Measurements from ENCODE around the gene NDUFS6. TPM values are rescaled to one million over a fixed set of nuclear protein-coding genes. Genes with fewer than 3 reads are reported as not detected.

The NDUFS6 gene
- total and polyA plus RNA-seq, 2 of the 4 experiments (the other 2 are of a cell fraction): 10.4 to 69.0 TPM

DNA sequence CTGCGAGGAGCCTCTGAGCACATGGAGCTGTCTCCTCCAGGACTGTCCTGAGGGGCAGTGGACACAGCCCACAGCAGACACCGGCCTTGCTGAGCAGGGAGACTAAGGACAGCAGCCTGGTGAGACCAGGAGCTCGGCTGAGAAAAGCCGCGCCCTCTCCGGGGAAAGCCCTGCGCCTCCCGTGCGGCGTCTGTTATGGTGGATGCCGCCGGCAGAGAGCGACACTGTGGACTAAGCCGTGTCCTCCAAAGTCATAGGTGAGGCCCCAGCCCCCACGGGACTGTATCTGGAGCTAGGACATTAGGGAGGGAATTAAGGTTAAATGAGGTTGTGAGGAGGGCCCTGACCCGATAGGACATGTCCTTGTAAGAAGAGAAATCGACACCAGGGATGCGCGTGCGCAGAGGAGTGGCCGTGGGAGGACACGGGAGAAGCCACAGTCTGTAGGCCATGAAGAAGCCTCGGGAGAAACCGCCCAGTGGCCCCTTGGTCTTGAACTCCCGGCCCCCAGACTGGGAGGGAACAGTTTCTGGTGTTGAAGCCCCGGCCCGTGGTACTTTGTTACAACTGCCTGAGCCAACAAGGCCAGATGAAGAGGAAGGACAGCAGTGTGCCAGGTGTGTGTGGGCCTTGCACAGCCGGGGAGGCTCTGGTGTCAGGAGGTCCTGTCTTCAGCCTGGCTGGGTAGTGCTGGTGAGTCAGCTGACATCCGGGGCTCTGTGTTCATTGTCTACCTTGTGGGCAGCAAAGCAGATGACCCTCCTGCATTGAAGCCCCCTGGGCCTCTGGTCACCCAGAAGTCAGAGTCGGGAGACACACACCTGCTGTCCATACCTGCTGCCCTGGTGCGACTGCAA is 23.7 kb upstream of the NDUFS6 start (continued):
- no peak for TF ChIP-seq MXI1 (IDR thresholded peaks at IDR 0.05; ENCODE audit: borderline replicate concordance, low read depth, low read length)

DNA sequence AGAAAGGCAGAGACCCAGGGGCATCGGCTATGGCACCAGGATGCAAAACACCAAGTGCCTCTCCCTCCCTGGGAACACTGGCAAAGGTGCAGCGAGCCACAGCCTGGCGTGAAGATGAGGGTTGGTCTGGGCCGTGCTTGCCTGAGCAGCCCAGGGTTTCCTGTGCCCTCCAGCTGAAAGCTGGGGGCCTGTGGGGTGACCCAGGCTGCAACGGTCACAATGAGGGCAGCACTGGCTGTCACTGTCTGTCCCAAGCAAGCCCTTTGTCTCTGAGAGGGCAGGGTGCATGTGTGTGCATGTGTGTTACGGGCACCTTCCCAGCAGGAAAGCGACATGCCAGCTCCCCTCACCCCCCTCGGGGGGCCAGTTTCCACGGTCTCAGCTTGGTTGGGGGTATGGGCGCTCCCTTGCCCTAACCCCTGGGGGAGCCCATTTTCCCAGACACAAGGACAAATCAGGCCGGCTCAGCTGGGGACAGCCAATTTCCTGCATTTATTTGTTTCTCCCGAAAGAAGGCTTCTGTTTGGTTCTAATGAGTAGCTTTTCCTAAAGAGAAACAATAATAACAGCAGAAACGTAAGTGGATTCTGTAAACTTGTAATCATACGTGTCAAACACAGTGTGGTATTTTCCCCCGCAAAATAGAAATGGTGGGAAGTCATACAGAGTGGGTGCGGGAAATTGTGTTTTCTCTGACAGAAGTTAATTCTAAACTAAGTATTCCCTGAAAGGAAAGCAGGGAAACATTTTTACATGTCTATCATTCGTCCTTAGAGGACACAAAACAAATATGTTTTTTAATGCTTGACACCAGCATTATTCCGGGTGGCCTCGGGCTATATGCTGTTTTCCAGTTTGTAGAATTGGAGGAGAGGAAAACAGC is 22.8 kb upstream of the NDUFS6 start:
- no peak overlapping the region for H2AFZ ChIP-seq (replicated peaks; ENCODE audit: low read length, poor library complexity)
- WGBS, 2 experiments (ENCODE audit: extremely low coverage in 2 of 2, insufficient read length in 1 of 2): 96% methylated on average over 4 of the region's 19 CpGs; no CpG with 5 or more reads in 1 of the 2 experiments
- no peak overlapping the region for H2AK9ac ChIP-seq (replicated peaks; ENCODE audit: low read depth, low read length, poor library complexity)
- H3K36me3 ChIP-seq (ENCODE audit: control insufficient read depth, insufficient read depth, low read length): no peaks in the 10 kb centered on the region
- H3K4me2 ChIP-seq (ENCODE audit: low read depth, low read length): no peak overlapping the region
- H3K14ac ChIP-seq (replicated peaks; ENCODE audit: low read depth, low read length): no peak overlapping the region
- intact Hi-C loops (cut with micrococcal nuclease) (no loop called here), dilution Hi-C loops (cut with HindIII; ENCODE audit: low sequenced_read_pairs, unreplicated experiment) (no loop called here), in situ Hi-C loops (cut with MboI; ENCODE audit: low sequenced_read_pairs) (loop anchor here (25.0 kb wide), 1 partner anchor 816 kb away; no protein-coding TSS in a partner anchor)
- no peak overlapping the region for H3K27ac ChIP-seq (ENCODE audit: insufficient read depth, low read length)
- no peak overlapping the region for H3K23ac ChIP-seq (ENCODE audit: low read depth, low read length)
- H4K91ac ChIP-seq (ENCODE audit: insufficient read depth, low read depth, low read length): no peak overlapping the region
- no peak overlapping the region for H2AK5ac ChIP-seq (ENCODE audit: low read depth, low read length)
- H3K4me1 ChIP-seq (ENCODE audit: control insufficient read depth, insufficient read depth, low read length): no peaks in the 10 kb centered on the region
- ChIA-PET POLR2A (ENCODE audit: unreplicated experiment) (no interaction called here), CTCF (no interaction called here)
- DNase-seq (no peak), ATAC-seq (ENCODE audit: low read depth) (no peak)
- no peak overlapping the region for H3K9ac ChIP-seq (ENCODE audit: low read depth, low read length)
- BruUV-seq (replicated peaks): no TSS peak
- no peak overlapping the region for H2BK15ac ChIP-seq (ENCODE audit: low read depth, low read length)
- no peak overlapping the region for H2BK120ac ChIP-seq (ENCODE audit: low read depth, low read length)
- peaks cover 2% of the 10 kb centered on the region; the same call in 1 of the 2 replicates for H3K9me1 ChIP-seq (ENCODE audit: insufficient read depth, low read length)
- H3K27me3 ChIP-seq (ENCODE audit: control insufficient read depth, insufficient read depth, low read length): no peaks in the 10 kb centered on the region
- no peak overlapping the region for H4K8ac ChIP-seq (ENCODE audit: low read depth in 2 of 2, low read length in 2 of 2)
- no peak overlapping the region for H3K56ac ChIP-seq (ENCODE audit: extremely low read depth, insufficient read depth, low read length)
- TF ChIP-seq RCOR1 (IDR thresholded peaks at IDR 0.05; ENCODE audit: insufficient replicate concordance, low read length): no peak
- TF ChIP-seq FOS (IDR thresholded peaks at IDR 0.05; ENCODE audit: low read depth, low read length): no peak
- no peak for TF ChIP-seq POLR2A (IDR thresholded peaks at IDR 0.05; ENCODE audit: low read depth, low read length)
- no peak for TF ChIP-seq CHD1 (IDR thresholded peaks at IDR 0.05; ENCODE audit: low read depth, low read length)
- TF ChIP-seq, protein P1, sequence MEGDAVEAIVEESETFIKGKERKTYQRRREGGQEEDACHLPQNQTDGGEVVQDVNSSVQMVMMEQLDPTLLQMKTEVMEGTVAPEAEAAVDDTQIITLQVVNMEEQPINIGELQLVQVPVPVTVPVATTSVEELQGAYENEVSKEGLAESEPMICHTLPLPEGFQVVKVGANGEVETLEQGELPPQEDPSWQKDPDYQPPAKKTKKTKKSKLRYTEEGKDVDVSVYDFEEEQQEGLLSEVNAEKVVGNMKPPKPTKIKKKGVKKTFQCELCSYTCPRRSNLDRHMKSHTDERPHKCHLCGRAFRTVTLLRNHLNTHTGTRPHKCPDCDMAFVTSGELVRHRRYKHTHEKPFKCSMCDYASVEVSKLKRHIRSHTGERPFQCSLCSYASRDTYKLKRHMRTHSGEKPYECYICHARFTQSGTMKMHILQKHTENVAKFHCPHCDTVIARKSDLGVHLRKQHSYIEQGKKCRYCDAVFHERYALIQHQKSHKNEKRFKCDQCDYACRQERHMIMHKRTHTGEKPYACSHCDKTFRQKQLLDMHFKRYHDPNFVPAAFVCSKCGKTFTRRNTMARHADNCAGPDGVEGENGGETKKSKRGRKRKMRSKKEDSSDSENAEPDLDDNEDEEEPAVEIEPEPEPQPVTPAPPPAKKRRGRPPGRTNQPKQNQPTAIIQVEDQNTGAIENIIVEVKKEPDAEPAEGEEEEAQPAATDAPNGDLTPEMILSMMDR (conservative IDR thresholded peaks at IDR 0.05; ENCODE audit: low read depth, low read length): no peak
- TF ChIP-seq NFE2L2 (IDR thresholded peaks at IDR 0.05; ENCODE audit: low read depth, low read length): no peak
- TF ChIP-seq, protein P2, sequence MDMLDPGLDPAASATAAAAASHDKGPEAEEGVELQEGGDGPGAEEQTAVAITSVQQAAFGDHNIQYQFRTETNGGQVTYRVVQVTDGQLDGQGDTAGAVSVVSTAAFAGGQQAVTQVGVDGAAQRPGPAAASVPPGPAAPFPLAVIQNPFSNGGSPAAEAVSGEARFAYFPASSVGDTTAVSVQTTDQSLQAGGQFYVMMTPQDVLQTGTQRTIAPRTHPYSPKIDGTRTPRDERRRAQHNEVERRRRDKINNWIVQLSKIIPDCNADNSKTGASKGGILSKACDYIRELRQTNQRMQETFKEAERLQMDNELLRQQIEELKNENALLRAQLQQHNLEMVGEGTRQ (IDR thresholded peaks at IDR 0.05; ENCODE audit: low read depth, low read length): no peak
- no peak overlapping the region for H4K5ac ChIP-seq (ENCODE audit: low read depth, low read length)
- no peaks in the 10 kb centered on the region for H3K79me1 ChIP-seq (ENCODE audit: low read depth in 1 of 2, low read length in 2 of 2)
- no peak overlapping the region for H2BK20ac ChIP-seq (ENCODE audit: low read depth, low read length)
- H3K18ac ChIP-seq (ENCODE audit: low read depth, low read length): no peak overlapping the region
- H3K4ac ChIP-seq (ENCODE audit: low read depth, low read length): no peak overlapping the region
- no peak overlapping the region for H3K4me3 ChIP-seq (ENCODE audit: insufficient read depth, low read depth, low read length)
- H2BK5ac ChIP-seq (ENCODE audit: low read depth, low read length, poor library complexity, severe bottlenecking): no peak overlapping the region
- no peaks in the 10 kb centered on the region for H3K9me3 ChIP-seq (ENCODE audit: control insufficient read depth, insufficient read depth, low read length)
- no peaks in the 10 kb centered on the region for H4K20me1 ChIP-seq (ENCODE audit: insufficient read depth, low read length)

Measured in IMR-90 (cell line).